Cardiac muscle cell (in vitro differentiated cells and primary cell): ENCODE measurements around the gene SLC35C1. TPM values are rescaled to one million over a fixed set of nuclear protein-coding genes. Genes with fewer than 3 reads are reported as not detected.

Source experiments
- DNase-seq, 2 donors: peaks; one replicate each; pipeline versions ENCODE4 v3.0.0 to v3.0.0-alpha.2; 2010 to 2017; ENCODE audit warnings: low read depth in 1 of 2, low spot score in 1 of 2
- H3K27ac ChIP-seq: fragments of 200-600 bp; sonication (generic); 2 replicates; pipeline ENCODE4 v1.5.1; 2016
- H3K27me3 ChIP-seq: fragments of 200-600 bp; sonication (generic); 2 replicates; pipeline ENCODE4 v1.6.0; 2016; ENCODE audit warnings: control low read depth
- H3K36me3 ChIP-seq: fragments of 200-600 bp; sonication (generic); 2 replicates; pipeline ENCODE4 v1.5.1; 2016; ENCODE audit warnings: control low read depth
- H3K4me1 ChIP-seq: fragments of 200-600 bp; sonication (generic); 2 replicates; pipeline ENCODE4 v1.8.1; 2017; ENCODE audit warnings: low read depth, mild to moderate bottlenecking, mixed run types
- H3K4me3 ChIP-seq: fragments of 200-600 bp; sonication (generic); 2 replicates; pipeline ENCODE4 v1.5.1; 2016; ENCODE audit warnings: mild to moderate bottlenecking
- H3K9me3 ChIP-seq: fragments of 200-600 bp; sonication (generic); 2 replicates; pipeline ENCODE4 v1.5.1; 2017; ENCODE audit warnings: low read depth, mild to moderate bottlenecking, control low read depth
- polyA plus RNA-seq: library from polyadenylated mRNA; unstranded; fragments of >200 nt; fragmentation: Nextera tagmentation; extraction: Ambion mirVana; gene quantifications from 2 replicates; pipeline ENCODE4 v1.2.1, GENCODE V29; 2016
- total RNA-seq: library from RNA; depleted of rRNA; stranded (reverse); fragments of >200 nt; gene quantifications from 2 replicates; pipeline ENCODE4 v1.2.3, GENCODE V29; 2016
- TF ChIP-seq, protein P1 (sequence below): IDR thresholded peaks from 2 replicates; pipeline ENCODE4 v1.5.1; 2012; ENCODE audit warnings: low read depth, mild to moderate bottlenecking, low read length

SLC35C1 gene
- total and polyA plus RNA-seq, 2 experiments from 2014 or later = 8.1 to 15.1 TPM

DNA sequence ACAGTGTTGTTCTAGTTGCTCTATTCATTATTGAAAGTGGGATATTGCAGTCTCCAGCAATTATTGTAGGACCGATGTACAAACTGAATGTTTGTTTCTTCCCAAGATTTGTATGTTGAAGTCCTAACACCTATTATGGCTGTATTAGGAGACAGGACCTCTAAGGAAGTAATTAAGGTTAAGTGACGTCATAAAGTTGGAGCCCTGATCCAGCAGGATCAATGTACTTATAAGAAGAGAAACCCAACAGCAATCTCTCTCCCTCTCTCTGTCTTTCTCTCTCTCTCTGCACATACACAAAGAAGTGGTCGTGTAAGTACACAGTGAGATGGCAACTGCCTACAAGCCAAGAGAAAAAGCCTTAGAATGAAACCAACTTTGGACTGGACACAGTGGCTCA, 16.1 kb upstream of the SLC35C1 start:
- H3K4me3 ChIP-seq = no peak overlapping the region
- H3K27ac ChIP-seq = no peak overlapping the region
- no peaks in the 10 kb centered on the region for H3K9me3 ChIP-seq
- TF ChIP-seq, protein P1, sequence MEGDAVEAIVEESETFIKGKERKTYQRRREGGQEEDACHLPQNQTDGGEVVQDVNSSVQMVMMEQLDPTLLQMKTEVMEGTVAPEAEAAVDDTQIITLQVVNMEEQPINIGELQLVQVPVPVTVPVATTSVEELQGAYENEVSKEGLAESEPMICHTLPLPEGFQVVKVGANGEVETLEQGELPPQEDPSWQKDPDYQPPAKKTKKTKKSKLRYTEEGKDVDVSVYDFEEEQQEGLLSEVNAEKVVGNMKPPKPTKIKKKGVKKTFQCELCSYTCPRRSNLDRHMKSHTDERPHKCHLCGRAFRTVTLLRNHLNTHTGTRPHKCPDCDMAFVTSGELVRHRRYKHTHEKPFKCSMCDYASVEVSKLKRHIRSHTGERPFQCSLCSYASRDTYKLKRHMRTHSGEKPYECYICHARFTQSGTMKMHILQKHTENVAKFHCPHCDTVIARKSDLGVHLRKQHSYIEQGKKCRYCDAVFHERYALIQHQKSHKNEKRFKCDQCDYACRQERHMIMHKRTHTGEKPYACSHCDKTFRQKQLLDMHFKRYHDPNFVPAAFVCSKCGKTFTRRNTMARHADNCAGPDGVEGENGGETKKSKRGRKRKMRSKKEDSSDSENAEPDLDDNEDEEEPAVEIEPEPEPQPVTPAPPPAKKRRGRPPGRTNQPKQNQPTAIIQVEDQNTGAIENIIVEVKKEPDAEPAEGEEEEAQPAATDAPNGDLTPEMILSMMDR = no peak
- no peaks in the 10 kb centered on the region for H3K36me3 ChIP-seq
- DNase-seq = no peak
- peaks cover 6% of the 10 kb centered on the region for H3K27me3 ChIP-seq
- H3K4me1 ChIP-seq = no peaks in the 10 kb centered on the region

DNA sequence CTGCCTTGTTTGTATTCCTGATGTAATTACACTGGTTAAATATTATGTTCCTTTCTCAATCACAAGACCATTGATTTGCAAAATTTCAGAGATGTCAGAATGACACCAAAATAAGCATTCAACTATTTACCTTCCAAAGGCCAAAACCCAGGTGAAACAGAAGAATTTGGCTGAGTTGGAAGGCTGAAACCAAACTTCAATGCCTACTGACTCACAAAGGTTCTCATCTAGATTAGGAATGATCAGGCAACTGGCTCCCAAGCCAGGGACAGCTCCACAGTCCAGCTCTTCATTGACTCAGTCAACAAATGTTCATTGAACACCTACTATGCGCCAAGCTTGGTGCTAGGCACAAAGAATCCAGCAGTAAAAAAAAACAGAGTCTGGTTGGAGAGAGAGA, 13.4 kb upstream of the SLC35C1 start:
- H3K36me3 ChIP-seq = no peaks in the 10 kb centered on the region
- no peak overlapping the region for H3K4me3 ChIP-seq
- TF ChIP-seq, protein P1 = no peak
- H3K27me3 ChIP-seq = peaks cover 4% of the 10 kb centered on the region
- H3K4me1 ChIP-seq = no peaks in the 10 kb centered on the region
- H3K9me3 ChIP-seq = no peaks in the 10 kb centered on the region
- no peak for DNase-seq
- no peak overlapping the region for H3K27ac ChIP-seq

DNA sequence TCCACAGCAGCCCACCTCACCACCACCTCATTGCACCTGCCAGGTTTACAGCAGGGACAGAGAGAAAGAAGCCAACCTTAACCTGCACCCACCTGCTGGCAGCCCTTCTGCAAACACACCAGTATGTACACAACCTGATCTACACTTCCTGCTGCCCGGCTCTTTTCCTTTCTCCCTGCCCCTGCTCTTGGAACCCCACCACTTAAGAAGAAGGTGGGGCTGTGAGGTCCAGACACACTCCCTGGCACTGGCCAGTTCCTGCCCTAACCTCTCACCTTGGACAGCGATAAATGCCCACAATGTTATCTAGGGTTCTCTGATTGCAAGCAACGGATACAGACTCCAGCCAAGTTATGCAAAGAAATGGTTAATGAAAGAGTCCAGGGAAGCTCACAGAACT, 10.8 kb upstream of the SLC35C1 start:
- Histone ChIP-seq H3K4me1 (no peaks in the 10 kb centered on the region), H3K27me3 (peaks cover 4% of the 10 kb centered on the region), H3K27ac (no peak overlapping the region), H3K9me3 (no peaks in the 10 kb centered on the region), H3K36me3 (no peaks in the 10 kb centered on the region), H3K4me3 (no peak overlapping the region)
- no peak for DNase-seq
- TF ChIP-seq, protein P1 = no peak

DNA sequence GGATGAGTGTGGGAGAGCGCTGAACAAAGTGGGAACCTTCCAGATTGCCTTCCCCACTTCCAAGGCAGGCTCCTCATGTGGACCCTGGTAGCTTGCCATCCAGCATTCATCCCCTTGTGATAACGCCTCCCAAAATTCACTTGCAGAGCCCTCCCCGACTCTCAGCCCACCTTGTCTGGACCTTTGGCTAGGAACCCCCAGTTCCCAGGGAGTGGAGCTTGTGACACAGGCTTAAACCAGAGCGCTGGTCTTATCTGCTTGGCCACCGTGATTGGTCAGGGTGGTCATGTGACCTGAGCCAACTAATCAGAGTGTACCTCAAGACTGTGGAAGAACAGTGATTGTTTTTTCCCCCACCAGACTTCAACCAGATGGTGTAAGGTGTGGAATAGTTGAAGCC, 9.6 kb upstream of the SLC35C1 start:
- no peaks in the 10 kb centered on the region for H3K36me3 ChIP-seq
- H3K4me3 ChIP-seq = no peak overlapping the region
- peaks cover 4% of the 10 kb centered on the region for H3K27me3 ChIP-seq
- TF ChIP-seq, protein P1 = no peak
- no peaks in the 10 kb centered on the region for H3K4me1 ChIP-seq
- no peaks in the 10 kb centered on the region for H3K9me3 ChIP-seq
- no peak overlapping the region for H3K27ac ChIP-seq
- DNase-seq = no peak

DNA sequence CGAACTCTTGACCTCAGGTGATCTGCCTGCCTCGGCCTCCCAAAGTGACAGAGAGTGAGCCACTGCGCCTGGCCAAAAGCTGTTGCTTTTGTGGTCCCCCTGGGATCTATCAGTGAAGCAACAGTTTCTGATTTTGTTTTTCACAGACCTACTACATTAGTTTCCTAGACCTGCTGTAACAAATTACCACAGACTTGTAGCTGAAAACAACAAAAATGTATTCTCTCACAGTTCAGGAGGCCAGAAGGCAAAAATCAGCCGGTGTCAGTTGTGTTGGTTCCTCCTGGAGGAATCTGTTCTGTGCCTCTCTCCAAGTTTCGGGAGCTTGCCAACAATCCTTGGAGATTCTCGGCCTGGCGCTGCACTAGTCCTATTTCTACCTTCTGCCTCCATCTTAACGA, 8.5 kb upstream of the SLC35C1 start:
- H3K4me3 ChIP-seq = no peak overlapping the region
- H3K36me3 ChIP-seq = no peaks in the 10 kb centered on the region
- H3K27ac ChIP-seq = no peak overlapping the region
- peaks cover 4% of the 10 kb centered on the region for H3K27me3 ChIP-seq
- no peaks in the 10 kb centered on the region for H3K9me3 ChIP-seq
- no peaks in the 10 kb centered on the region for H3K4me1 ChIP-seq
- TF ChIP-seq, protein P1 = no peak
- DNase-seq = no peak
